ENCODE data around the gene COL4A2. TPM values are rescaled to one million over a fixed set of nuclear protein-coding genes. Genes with fewer than 3 reads are reported as not detected.
"Not testable (repeated sequence)": the region's sequence is repeated elsewhere in the genome, so short reads cannot be mapped to it uniquely, and the experiment has no call there.

The COL4A2 gene
- polyA plus RNA-seq, 3 donors = 465 to 580 (median 554) TPM

DNA sequence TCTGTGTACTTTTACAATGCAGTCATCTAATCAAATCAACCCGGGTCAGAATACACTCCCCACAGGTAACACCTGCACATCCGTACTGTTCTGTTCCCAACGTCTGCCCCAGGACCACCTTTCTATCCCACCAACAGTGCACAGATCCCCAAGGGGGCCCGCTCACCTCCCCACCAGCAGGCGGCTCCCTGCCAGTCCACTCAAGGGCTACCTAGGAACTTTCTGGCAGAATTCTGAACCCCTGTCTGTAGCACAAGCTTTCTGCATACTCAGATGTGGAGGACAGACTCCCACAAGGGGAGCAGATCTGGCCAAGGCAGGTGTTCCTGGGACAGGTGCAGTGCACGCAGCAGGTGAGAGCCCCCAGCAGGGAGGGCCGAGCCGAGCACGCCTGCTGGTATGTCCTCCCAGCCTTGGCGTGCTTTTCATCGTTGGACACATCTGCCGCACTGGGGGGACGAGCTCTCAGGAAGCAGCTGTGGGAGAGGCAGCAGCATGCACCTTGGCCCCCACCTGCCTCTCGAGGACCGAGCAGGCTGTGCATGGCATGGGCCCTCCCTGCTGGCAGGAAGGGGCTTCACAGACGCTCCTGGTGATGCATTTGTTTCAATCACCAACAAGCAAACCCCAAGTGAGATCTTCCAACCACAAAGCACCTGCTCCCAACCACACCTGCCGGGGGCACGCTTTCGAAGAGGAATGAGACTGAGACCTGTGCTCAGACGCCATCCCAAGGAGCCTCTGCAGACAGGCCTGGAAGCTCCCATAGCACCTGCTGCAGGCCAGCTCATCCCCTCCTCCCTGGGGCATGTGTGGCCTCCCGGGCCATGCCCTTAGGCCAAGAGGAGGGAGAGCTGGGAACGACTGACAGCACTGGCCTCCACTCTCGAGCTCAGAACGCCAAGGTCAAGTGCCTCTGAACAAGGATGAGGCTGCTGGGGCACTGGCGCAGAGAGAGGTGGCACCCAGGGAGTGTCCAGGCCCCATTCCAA, 218.5 kb downstream of the COL4A2 start:
- no peak for DNase-seq

GRCh38 chr13:110528371-110528770, 221.3 kb downstream of the COL4A2 start:
- no peak for DNase-seq

GRCh38 chr13:110528911-110529310, 221.8 kb downstream of the COL4A2 start:
- DNase-seq = no peak

DNA sequence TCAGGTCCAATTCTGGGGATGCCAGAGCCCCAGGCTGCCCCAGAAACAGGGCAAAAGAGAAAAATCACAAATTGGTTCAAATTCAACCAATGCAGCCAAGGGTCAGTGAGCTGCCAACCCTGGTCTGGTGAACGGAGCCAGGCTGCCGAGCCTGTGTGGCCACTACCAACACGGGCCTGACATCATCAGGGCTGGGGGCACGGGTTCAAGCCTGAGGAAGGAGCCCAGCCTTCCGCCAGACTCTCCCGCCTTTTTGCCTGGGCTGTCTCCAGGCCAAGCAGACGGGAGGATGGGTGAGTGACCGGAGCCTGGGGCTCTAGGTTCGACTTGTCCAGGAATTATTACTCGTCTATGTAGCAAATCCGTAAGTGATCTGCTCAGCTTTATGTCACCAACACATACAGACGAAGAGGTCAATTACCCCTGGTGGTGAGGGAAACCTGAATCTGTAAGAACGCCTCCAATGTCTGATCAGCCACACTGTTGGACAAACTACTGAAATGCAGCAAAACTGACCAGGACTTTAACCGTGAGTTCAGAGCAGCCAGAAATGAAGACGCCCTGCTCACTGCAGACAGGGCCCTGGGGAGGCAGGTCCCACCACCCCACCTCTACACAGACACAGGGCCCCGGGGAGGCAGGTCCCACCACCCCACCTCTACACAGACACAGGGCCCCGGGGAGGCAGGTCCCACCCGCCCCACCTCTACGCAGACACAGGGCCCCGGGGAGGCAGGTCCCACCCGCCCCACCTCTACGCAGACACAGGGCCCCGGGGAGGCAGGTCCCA, 222.6 kb downstream of the COL4A2 start:
- DNase-seq = no peak

- no peak for DNase-seq
Observed at GRCh38 chr13:110531100-110531499, 224.0 kb downstream of the COL4A2 start.

DNA sequence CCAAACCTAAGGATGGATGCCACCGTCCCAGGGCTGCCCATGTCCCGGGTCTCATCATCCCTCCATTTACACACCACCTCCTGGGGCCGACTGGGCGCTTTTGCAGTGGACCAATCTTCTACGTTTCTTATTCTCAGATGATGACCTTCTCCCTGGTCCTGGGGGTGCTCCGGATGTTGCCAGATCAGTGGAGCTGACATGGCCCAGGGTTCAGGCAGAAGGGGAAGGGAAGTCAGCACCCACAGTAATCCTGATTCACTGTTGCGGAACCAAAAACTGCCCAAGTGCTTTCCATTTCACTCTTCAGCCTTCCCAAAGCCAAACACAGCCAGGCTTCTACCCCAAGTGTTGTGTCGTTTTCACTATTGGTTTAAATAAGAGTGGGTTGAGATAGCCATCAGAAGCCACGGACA, 224.6 kb downstream of the COL4A2 start:
- no peak for DNase-seq

DNA sequence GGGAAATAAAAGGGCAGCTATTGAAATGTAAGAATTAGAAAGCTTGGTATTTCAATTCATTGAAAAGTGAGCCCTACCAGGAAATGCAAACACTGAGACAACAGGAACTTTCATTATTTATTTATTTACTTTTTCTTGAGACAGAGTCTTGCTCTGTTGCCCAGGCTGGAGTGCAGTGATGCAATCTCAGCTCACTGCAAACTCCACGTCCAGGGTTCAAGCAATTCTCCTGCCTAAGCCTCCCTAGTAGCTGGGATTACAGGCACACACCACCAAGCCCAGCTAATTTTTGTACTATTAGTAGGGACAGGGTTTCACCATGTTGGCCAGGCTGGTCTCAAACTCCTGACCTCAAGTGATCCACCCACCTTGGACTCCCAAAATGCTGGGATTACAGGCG, 225.2 kb downstream of the COL4A2 start:
- not testable (repeated sequence) for DNase-seq

DNA sequence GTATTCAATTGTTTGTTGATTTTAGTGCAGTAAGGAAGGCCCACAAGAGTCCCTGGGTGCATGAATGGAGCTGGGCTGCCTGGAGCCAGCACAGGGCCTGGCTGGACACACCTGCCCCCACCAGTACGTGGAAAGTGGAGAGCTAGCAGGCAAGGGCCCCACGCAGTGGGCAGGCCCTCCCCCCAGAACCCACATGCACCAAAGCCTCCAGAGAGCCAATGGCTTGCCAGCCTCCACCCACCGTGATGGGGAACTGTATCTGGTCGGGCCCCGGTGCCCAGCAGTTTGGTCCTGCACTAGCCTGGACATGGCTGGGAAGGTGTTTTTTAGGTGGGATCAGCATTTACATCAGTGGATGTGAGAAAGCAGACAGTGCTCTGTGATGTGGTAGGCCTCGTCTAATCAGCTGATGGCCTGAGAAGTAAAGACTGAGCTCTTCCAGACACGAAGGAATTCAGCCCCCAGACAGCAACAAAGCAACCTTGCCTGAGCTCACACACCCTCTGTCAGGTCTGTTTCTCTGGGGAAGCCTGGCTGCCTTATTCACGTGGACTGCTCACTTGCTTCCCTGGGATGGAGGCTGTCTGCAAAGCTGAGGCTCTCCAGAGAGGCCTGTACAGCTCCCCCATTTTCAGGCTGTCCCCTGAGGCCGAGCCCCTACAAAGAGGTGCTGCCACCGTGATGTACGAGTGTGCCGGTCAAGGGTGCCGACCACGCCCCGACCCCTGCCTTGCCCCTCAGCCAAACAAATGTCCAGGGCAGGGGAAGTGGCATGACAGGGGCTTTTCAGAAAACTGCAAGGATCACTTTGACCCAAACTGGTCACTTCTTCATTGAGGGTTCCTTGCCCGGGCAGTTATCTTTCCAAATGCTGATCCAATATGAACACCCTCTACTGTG, 226.9 kb downstream of the COL4A2 start:
- no peak for DNase-seq

DNA sequence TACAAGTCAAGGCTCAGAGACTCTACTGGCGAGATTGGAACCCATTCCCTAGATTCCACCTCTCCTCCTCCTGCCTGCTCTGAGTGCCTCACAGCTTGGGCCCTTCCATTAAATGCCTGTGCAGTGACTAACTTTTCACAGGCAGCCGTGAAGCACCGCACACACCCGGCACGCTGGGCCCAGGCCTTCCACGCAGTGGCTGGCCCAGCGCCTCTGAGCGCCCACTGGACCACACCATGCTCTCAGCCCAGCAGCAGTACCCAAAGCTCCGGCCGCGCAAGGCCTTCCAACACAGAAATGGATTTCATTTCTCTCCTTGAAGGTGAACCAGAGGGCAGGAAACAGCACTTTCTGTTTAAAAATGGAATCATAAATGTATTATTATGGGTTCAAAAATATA, 228.4 kb downstream of the COL4A2 start:
- no peak for DNase-seq

DNA sequence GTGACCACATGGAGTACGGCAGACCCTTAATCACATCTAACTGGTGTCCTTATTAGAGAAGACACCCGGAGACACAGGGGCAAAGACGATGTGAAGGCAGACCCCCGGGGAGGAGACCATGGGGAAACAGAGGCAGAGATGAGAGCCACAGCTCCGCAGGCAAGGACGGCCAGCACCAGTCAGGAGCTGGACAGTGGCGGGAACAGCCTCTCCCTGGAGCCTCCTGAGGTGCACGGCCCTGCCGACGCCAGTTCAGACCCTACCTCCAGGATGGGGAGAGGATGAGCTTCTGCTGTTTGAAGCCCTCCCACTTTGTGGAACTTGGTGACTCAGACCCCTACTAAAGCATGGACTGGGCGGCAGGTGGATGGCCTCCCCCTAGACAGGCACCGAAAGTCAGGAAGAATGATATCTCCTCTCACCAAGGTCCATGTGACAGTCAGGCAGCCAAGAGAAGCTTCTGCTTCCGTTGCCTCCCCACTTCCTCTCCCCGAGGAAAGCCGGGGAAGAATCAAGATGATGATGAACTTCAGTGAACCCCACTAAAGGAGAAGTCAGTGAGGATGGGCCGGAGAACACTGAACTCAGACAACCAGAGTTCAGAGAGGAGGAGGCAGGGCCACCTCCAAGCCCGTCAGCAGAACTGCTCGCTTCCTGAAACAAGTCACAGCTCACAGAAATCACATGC, 229.1 kb downstream of the COL4A2 start:
- no peak for DNase-seq

DNA sequence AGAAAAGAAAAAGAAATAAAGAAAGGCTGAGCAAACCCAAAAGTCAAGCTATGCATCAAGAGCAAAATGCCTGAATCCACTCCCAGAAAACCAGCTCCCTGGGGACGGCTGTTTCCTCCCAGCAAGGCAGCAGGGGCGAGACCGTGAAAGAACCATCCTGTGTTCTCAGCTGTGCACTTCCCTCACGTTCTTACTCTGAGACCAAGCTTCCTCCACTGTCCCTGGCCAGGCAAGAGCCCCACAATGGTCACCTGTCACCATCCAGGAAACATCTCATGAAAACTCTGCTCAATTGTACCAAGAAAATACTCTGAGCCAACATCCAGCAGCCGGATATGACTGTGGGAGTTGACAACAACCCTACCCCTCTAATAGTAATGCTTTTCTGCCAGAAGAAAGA, 231.5 kb downstream of the COL4A2 start:
- no peak for DNase-seq

DNA sequence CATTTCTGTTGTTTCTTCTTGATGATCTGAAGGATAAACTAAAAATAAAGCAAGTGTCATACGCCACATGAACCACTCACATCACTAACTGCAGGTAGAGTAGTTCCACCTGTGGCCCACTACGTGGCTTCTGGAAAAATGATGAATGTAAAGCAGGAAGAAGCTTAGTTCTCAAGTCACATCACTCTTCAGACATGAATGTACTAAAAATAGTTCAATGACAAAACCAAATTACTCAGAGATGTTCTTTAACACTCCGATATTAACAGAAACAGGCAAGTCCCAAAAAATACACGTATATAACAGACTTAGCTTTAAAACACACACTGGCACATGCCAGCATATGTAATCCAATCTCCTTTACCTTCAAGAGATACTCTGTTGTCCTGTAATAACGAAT, 232.8 kb downstream of the COL4A2 start:
- no peak for DNase-seq

DNA sequence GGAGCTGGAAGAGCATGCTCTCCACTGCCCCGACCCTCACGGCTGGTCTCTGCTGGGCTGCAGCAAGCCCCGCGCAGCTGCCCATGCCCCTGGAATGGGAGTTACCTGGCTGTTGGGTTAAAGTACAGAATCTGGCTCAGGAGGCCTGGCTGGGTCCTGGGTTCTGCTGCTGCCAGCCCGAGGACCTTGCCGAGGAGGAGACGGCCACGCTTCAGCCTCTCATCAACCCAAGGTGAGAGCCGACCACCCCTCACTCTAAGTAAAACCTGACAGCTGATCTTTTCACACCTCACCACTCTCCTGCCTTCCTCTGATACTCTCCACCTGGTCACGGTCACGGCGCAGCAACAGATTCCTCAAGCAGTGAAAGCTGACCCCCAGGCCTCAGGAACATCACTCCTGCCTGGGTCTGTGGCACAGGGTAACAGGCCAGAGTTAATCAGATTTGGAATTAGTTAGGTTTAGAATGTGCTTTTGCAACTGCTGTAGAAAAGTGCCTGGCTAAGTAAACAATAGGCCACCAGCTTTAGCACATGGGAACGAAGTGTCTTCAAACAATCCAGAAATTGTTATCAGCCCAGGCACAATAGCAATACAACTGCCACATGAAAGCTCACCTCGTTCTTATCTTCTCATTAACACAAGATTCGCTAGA, 233.9 kb downstream of the COL4A2 start:
- no peak for DNase-seq

DNA sequence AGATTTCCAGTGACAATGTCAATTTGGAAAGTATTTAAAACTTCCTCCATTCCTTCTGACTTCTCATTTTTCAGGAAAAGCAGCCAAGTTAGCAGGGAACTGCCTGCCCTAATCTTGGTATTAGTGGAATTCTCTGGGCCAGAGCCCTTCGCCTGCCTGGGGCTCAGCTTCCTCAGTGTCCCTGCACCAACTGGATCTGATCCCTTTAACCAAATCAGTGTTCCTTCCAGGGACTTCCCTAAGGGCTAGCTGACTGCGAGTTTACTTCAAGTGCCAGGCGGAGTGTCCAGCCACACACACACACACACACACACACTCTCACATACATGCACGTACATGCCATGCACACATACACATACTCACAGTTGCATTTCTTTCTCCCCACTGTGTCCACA, 234.4 kb downstream of the COL4A2 start:
- DNase-seq = no peak

GRCh38 chr13:110542169-110542796, 235.2 kb downstream of the COL4A2 start:
- DNase-seq = no peak

GRCh38 chr13:110546378-110546777, 239.3 kb downstream of the COL4A2 start:
- DNase-seq = no peak

DNA sequence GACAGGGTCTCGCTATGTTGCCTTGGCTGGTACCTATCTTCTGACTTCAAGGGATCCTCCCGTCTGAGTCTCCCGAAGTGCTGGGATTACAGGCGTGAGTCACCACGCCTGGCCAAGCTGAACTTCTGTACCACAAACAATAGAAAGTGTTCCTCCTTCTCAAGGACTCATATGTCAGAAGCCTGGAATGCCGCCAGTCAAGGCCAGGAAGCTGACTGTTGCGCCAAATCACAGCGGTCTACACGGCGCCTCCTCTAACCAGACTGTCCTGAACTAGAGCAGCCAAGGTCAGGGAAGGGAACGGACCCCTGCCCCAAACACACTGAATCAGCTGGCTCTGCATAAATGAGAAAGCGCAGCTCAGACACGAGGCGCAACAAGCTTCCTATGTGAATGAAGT, 239.8 kb downstream of the COL4A2 start:
- DNase-seq = no peak

DNA sequence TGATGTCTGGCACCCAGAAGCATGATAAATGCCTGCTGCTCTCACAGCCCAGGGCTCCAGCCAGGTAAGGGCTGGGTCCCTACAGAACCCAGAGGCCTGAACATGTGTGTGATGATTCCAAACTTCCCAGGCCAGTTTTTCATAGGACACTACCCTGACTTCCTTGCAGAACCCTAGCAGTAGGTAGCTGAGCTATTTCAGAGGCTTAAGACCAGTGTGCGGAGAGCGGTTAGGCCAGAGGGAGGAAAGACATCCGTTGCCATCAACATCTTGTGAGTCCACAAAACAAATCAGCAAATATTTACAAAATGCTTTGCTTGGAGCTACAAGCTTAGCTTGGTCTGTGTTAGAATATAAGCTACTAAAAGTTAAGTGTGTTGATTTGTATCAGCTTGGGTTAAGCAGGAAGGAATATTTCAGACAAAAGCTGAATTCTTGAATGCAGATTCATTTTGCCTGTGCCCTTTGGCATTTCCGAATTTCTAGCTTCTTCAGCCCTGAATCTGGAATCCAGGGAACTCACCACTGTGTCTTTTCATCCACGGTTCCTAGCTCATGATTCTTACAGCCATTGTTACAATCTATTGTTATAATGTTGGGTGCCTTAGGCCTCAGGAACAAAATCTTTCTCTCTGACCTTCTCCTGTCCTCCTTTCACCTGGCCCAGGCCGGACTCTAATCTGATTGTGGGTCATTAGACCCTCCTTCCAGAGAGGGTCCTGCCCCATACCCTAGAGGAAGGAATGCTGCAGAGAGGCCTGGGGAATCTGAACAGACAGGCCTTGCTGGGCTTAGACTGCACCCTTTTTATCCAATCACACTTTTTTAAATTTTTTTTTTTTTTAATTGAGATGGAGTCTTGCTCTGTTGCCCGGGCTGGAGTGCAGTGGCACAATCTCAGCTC, 242.1 kb downstream of the COL4A2 start:
- no peak for DNase-seq

GRCh38 chr13:110549795-110550160, 242.7 kb downstream of the COL4A2 start:
- no peak for DNase-seq

Data from renal pelvis (tissue), 4 donors.